GM19452 (cell line): ENCODE measurements around the gene FAM117B.
"Not testable (repeated sequence)": the region's sequence is repeated elsewhere in the genome, so short reads cannot be mapped to it uniquely, and the experiment has no call there.

ENCODE experiments used
- ATAC-seq: cut with Tn5 transposase; IDR thresholded peaks from one replicate; pipeline ENCODE4 v1.9.1; 2021; ENCODE audit not compliant: unreplicated experiment

The FAM117B gene

DNA sequence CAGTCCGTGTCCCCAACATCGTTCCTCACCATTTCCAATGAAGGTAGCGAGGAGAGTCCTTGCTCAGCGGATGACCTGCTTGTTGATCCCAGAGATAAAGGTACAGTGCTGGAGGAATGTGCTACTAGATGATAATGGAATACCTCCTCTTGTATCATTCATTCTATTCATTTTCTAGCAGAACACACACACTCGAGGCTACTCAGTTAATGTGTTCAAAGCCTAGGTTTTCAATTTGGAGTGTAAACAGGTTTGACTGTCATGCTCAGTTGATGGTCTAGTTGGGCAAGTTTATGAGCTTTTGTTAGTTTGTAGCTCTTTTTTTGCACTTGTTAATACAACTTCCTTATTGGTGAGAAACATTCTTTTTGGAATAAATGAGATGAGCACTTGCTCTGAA is 122.6 kb downstream of the FAM117B start:
- ATAC-seq: no peak

DNA sequence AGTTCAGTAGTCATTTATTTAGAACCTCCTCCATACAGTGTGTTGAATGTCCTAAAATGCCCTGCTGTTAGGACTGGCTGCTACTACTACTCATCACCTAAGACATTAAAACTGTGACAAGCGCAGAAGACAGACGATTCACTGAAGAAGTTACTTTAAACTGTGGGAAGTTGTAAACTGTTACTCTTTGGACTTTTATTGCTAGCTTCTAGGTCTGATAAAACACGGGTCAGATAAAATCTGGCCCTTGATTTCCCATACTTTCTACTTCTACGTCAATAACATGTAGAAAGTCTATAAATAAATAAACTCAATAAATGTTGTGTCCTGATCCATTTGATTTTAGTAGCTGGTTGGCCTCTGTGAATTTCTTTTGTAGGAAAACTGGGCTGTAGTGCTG is 123.4 kb downstream of the FAM117B start:
- ATAC-seq: no peak

DNA sequence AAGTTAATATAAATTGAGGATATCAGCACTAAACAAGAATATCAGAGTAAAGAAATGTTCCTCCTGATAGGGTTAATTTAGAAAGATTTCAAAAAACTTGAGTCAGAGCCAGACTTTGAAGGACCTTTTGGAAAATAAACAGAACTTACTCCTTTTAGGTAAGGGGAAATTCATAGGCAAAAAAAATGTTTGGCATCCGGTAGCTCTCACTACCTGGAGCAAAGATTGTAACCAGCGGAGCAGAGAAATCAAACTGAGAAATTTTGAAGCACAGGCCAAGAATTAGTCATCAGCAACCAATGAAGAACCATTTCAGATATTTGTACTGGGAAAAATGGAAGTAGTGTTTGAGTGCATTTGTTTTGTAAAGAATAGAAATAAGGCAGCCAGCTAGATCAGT is 123.8 kb downstream of the FAM117B start:
- ATAC-seq: no peak

DNA sequence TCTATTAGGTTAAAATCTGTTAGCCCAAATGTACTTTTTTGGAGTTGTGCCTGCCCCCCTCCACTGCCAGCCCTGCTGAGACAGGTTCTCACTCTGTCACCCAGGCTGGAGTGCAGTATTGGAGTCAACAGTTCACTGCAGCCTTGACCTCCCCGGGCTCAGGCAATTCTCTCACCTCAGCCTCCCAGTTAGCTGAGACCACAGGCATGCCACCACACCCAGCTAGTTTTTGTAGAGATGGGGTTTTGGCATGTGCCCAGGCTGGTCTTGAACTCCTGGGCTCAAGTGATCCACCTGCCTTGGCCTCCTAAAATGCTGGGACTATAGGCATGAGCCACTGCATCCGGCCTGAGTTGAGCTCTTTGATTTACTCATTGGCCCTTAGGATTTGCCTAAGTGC is 126.1 kb downstream of the FAM117B start:
- no peak for ATAC-seq

DNA sequence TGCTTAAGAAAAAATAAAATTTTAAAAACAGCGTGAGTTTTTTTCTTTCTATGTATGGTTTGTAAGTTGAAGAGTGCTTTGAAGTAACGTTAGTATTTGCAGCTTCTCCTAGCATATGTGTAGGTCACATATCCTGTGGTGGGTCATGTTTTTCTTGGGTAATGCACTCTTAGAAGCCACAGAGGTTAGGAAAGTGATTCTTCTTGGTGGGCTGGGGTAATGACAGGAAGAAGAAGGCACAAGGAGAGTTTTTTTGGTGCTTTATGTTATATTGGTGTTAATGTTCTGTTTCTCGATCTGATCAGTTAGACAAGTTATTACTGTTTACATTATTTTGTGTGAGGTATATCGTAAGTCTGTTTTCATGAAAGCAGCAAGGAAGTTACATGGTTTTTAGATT is 127.8 kb downstream of the FAM117B start:
- no peak for ATAC-seq

DNA sequence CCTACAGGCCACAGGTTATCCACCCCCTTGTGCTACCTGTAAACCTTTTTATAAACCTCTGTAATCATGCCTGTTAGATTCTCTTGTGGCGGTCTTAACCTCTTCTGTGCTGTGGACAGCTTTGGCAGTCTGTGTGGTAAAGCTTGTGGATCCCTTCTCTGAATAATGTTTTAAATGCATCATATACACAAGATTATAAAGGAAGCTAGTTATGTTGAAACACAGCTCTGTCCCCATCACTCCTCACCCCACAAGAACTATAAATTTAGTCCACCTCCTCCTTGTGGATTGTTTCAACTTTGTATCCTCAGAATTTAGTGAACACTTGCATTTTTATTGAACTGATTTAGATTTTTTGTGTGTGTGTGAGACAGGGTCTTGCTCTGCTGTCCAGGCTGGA is 129.1 kb downstream of the FAM117B start:
- no peak for ATAC-seq

DNA sequence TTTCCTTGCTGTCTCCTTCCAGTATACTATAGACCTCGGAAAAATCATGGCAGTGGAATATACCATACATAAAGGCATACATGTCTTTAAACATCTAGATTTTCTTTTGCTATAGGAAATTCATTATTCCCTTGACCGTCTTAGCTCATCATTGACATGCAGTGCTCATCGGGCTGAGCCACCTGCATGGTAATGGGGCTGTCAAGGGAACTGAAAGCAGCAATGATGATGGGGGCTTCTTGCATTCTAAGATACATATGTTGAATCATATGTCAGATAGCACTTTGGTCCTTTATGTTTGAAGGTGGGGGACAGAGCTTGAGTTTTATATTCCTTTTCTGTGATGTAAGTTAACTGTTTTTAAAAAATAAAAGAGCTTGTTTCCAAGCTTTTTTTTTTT is 130.2 kb downstream of the FAM117B start:
- ATAC-seq: no peak

DNA sequence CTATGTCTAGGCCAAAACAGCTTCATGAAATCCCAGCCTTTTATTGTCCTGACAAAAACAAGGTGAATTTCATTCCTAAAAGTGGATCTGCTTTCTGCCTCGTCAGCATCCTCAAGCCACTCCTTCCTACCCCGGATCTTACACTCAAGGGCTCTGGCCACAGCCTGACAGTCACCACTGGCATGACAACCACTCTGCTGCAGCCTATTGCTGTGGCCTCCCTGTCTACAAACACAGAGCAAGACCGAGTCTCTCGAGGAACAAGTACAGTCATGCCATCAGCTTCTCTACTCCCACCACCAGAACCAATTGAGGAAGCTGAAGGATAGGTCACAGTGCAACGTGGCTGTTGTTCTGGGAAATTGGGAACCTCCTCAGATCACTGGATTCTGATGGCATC is 130.7 kb downstream of the FAM117B start:
- ATAC-seq: no peak

DNA sequence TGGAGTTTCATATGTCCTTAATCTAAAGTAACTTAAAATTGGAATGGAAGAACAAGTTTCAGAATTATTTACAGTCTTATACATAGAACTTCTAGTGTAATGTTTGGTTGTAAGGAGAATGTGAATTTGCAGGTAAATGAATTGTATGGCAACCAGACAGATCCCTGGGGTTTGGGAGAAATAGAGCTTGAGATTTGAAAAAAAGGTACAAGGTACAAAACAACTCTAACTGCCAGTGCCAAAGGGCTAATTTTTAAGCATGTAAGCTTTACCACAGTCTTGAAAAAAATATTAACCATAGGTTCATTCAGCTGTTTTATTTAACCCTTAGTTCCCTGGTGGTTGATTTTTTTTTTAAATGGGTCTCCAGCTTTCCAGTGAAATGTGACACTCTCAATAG is 133.5 kb downstream of the FAM117B start:
- no peak for ATAC-seq

DNA sequence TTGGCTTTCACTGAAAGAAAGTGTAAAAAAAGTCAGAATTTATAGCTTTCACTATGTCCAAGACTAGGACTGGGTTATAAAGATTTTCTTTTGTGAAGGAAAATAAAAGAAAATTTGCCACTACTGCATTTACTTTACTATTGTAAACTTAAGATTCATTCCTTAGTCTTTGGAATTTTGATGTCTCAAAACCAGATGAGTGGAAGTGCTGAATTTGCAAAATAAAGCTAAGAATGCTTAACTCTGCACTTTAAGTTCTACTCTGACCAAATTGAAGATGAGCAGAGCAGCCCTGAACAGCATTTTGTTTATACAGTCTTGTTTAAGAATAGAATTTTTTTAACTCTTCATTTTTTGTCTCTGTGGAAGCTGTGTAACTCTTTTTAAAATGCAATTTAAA is 134.4 kb downstream of the FAM117B start:
- ATAC-seq: no peak

DNA sequence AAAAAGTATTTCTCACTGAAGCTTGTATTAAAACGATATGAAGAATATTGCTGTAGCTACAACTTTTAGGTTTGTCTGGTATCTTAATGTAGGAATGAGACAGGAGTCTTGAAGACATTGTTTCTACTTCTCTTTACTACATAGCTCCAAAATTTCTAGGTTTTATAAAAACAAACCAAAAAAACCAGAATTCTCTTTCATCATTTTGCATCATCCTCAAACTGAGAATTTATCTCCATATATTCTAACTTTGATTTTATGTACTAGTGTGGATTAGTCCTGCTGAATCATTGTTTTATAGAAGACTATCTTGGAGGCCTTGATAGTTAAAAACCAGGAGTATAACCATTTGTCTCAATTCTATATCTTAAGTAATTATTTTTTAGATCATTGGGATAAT is 136.6 kb downstream of the FAM117B start:
- no peak for ATAC-seq

DNA sequence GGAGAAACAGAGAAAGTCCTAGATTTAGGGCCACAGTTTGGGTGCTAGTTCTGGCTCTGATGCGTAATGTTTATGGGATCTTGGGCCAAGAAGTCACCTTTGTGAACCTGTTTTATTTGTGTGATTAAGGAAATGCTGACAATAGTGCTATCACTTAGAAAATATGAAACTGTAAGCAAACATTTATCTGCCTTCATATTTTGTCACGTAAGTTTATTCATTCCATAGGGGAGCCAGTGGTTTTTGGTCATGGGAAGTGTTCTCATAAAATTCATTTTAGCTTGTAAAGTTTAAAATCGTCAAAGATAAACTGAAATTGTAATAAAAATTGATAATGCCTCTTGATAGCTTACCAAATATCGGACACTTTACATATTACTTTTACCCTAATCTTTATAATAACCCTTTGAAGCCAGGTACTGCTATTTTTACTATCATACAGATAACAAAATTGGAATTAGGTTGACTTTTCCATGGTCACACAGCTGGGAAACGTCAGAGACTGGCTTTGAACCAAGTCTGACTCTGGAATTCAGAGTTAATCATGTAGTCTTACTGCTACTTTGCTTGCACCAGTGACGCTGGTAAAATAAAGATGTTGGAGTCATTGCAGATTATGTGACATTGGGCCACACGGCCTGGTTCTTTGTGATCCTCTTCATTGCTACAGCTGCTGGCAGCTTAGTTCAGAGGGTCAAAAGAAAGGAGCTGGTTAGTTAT is 137.1 kb downstream of the FAM117B start:
- no peak for ATAC-seq

DNA sequence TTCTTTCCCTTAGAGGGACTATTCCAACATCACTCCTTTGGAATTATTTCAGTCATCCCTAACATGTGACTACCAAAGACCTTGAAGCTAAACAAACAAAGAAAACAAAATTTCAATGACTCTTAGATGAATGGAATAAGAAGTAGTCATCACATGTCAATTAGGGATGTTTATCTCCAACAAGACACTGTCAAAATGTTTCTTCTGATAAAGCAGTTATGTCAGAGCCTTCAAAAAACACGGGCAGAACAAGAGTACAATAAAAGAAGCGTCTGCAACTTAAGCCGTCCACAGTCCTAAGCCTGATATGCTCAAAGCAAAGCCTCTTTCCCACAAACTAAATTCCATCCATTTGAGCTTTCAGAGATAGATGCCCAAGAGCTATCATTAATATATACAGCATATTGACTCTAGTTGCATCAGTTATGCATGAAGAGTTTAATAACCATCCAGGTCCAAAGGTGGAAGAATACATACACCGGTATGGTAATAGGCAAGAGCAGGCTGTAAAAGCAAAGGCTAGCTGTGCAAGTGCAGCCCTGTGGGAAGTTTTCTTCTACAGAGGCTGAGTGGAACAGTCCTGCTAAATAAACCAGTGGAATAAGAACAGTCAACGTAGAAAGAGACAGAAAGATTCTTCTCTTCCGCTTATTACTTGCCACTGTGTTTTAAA is 138.7 kb downstream of the FAM117B start:
- no peak for ATAC-seq

DNA sequence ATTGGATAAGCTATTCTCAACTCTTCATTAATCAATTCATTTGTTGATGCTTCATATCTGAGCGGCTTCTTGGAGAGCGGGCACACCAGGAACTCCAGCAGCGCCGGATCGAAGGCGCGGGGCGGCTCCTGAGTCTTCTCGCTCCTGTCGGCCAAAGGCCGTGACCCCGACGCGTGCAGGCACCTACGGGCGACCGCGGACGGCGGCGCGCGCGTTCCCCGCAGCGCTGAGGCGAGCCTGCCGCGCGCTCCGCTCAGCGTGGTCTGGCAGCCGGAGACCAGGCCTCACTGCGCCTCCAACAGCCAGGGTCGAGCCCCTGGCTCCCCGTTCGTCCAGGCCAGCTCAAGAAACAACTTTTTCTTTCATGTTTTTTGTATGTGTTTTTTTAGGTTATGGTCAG is 139.3 kb downstream of the FAM117B start:
- no peak for ATAC-seq

DNA sequence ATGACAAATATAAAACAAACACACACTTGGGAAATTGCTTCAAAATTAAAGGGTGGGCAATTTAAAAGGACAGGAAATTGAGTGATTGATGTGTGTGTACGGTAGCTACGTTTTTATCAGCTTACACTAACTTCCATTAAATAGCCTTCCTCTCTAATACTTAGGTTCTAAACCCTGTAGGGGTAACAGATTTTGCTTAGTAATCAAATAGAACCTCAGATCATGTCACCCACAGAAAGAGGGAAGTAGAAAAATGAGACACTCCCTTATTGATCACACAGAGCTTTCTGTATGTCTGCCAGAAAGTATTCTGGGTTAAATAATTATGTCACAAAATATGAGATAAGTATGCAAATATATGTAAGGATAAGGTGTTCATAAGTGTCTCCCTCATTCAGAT is 143.4 kb downstream of the FAM117B start:
- no peak for ATAC-seq

DNA sequence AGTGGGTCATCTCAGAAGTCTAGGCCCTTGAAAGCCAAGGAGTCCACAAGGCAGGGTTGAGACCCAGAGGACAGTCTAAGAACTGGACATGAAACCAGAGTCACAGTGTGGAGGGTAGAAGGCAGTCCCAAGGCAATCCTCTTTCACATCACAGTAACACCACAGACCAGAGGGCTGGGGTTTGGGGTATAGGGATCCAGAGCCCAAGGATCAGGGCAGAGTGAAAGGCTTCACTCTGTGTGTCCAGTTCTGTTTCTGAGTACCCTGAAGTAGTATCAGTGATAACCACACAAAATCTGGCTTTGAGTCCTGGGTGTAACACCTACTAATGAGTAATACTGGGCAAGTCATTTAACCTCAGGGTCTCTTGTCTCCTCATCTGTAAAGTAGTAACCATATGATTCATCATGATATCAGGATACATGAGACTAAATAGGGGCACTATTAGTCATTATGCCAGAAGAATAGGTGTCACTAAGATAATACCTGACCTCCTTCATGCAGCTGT is 145.8 kb downstream of the FAM117B start:
- peak; percentile 98 for ATAC-seq

DNA sequence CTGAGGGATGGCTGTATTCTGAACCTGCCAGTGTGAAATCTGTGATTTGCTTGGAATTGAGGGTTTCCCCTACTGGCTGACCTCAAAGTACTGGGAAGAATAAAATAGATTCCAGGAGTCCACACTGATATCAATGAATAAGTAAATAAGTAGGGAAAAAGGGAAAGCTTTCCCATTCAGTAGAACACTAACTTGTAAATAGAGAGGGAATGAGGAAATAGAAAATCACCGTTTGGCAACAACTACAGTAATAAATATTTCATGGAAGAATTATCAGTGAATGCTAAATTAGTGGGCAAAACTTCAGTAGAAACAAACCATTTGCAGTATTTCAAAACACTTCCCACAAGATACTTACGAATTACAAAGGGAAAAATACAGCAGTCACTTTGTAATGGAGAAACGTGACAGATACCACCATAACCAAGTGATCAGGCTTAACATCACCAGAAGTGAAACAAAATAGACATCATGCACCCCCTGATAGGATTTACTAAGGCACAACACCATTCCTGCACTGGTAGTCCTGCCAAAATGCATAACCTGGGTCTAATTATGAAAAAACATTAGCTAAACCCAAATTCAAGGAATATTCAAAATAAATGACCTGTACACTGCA is 148.3 kb downstream of the FAM117B start:
- ATAC-seq: no peak

DNA sequence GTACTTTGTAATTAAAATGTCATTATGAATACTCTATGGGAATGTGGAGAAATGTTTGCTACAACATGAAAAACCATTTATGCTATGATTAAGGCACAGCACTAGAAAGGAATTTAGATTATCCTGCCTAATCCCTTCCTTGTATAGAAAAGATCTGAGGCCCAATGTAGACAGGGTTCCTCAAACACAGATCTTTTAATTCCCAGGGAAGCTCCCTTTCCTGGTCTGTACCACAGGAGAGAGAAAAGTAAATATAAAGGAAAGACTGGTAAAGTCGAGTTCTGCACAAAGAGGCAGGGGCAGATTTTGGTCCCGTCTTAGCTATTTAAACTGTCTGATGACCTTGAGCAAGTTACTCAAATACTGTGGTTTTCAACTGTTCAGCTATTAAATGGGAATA is 152.1 kb downstream of the FAM117B start:
- ATAC-seq: no peak

DNA sequence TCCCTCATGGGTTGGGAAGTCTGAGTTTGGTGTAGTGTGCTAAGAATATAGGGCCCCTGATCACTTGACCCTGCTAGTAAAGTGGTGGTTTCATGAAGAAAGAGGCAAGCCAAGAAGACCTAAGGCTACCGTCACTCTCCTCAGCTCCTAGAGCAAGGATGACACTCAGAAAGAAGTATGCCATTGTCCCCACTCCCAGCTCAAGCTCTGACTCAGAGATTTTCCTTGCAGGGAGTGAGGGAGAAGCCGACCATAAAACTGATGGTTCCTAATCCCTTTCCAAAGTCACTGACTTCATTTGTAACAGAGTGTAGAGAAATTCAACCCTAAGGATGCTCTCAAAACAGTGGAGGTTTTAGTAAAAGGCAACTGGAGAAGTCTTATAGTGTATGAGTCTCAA is 155.9 kb downstream of the FAM117B start:
- no peak for ATAC-seq

DNA sequence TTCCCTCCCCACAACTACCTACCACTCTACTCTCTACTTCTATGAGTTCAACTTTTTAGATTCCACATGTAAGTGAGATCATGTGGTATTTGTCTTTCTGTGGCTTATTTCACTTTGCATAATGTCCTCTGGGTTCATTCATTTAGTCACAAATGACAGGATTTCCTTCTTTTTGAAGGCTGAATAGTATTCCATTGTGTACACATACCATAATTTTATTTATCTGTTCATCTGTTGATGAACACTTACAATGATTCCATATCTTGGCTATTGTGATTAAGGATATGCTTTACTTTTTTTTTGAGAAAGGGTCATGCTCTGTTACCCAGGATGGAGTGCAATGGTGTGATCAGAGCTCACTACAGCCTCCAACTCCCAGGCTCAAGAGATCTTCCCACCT is 163.2 kb downstream of the FAM117B start:
- ATAC-seq: no peak

DNA sequence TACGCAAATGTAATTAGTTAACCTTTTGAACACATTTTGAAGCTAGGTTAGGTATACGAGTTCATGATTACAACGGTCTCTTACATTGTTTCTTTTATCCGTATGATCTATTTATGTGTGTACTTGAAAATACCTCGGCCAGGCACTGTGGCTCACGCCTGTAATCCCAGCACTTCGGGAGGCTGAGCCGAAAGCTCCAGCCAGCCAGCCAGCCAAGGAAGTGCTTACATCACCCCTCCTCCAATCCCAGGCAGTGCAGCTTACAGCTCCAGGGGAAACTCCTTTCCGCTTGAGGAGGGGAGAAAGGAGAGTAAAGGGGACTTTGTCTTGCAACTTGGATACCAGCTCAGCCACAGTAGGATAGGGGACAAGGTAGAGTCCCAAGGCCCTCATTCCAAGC is 171.1 kb downstream of the FAM117B start:
- ATAC-seq: not testable (repeated sequence)

DNA sequence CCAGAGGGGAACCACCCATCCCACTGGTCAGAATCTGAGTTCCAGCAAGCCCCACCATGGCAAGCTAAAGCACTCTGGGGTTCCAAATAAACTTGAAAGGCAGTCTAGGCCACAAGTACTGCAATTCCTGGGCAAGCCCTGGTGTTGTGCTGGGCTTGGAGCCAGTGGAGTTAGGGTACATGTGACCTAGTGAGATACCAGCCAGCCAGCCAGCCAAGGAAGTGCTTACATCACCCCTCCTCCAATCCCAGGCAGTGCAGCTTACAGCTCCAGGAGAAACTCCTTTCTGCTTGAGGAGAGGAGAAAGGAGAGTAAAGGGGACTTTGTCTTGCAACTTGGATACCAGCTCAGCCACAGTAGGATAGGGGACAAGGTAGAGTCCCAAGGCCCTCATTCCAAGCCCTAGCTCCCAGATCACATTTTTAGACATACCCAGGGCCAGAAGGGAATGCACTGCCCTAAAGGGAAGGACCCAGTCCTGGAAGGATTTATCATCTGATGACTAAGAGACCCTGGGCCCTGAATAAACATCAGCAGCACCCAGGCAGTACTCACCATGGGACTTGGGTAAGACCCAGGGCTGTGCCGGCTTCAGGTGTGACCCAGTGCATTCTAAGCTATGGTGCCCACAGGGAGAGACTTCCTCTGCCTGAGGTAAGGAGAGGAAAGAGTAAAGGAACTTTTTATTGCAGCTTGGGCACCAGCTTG is 172.8 kb downstream of the FAM117B start:
- not testable (repeated sequence) for ATAC-seq
